Chondrocyte (in vitro differentiated cells): ENCODE data around the gene FAM168B. TPM values are rescaled to one million over a fixed set of nuclear protein-coding genes. Genes with fewer than 3 reads are reported as not detected.

Experiments used
- DNase-seq: peaks from one replicate; pipeline ENCODE4 v3.0.0; 2021; ENCODE audit warnings: mixed read lengths, low spot score
- H3K27ac Mint-ChIP-seq: one replicate; pipeline ENCODE4 v1.8.0; 2021; ENCODE audit warnings: mild to moderate bottlenecking, moderate library complexity, mixed read lengths; ENCODE audit not compliant: unreplicated experiment
- H3K27me3 Mint-ChIP-seq: 2 replicates; pipeline ENCODE4 v1.8.0; 2021; ENCODE audit warnings: low read depth, mixed read lengths
- H3K36me3 Mint-ChIP-seq: 2 replicates; pipeline ENCODE4 v1.8.0; 2021; ENCODE audit warnings: low read depth, mixed read lengths
- H3K4me1 Mint-ChIP-seq: 2 replicates; pipeline ENCODE4 v1.8.0; 2021; ENCODE audit warnings: low read depth, mild to moderate bottlenecking, mixed read lengths
- H3K4me3 Mint-ChIP-seq: one replicate; pipeline ENCODE4 v1.8.0; 2021; ENCODE audit warnings: mild to moderate bottlenecking, moderate library complexity, mixed read lengths; ENCODE audit not compliant: unreplicated experiment
- H3K9me3 Mint-ChIP-seq: 2 replicates; pipeline ENCODE4 v1.8.0; 2021; ENCODE audit warnings: low read depth, mixed read lengths
- CTCF ChIP-seq: fragments of 200-600 bp; sonication (generic); IDR thresholded peaks from 2 replicates; pipeline ENCODE4 v1.5.0; 2021; ENCODE audit warnings: antibody characterized with exemption, mild to moderate bottlenecking, moderate library complexity
- total RNA-seq: library from RNA; stranded (reverse); gene quantifications from 3 replicates; pipeline ENCODE4 v1.2.1, GENCODE V29; 2021

The FAM168B gene
- total RNA-seq, 1 donor from 2014 or later, result 111 TPM

DNA sequence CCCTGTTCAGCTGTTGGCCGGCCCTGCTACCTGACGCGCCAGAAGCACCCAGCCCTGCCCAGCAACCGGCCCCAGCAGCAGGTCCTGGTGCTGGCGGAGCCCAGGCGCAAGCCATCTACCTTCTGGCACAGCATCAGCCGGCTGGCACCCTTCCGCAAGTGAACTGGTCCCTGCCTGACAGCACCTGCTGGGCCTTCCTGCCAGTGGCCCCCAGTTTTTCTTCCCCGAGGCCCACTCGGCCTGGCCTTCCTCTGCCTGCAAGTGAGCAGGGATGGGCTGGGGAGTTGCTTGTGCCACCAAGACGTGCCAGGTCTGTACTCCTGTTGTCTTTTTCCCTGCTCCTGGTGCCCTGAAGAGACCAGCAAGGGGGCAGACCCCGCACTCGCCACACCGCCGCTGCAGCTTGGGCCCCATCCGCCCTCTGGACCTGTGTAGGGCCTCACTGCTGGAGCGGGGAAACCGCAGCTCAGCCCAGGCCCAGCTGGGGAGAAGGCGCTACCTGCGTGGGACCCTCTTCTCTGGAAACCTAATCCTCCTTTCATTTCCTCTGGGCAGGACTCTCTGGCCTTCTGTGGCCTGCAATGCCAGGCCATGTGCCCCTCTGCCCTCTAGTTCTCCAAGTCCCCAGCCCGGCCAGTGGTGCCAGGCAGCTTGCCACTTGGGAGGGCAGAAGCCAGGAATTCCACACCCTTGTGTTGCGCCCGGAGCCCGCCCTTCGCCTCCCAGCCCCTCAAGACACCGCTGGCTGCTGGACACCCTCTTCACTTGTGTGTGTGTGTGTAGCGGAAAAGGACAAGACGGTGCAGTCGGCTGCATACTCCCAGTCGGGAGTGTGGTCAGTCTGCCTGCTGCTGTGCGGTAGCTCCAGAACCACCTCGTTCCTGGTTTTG is 47.0 kb downstream of the FAM168B start:
- no peaks in the 10 kb centered on the region for H3K4me1 Mint-ChIP-seq
- TF ChIP-seq CTCF, result no peak
- no peaks in the 10 kb centered on the region for H3K27me3 Mint-ChIP-seq
- no peaks in the 10 kb centered on the region for H3K9me3 Mint-ChIP-seq
- DNase-seq, result peak; percentile 93
- H3K4me3 Mint-ChIP-seq, result no peak overlapping the region
- H3K27ac Mint-ChIP-seq, result no peak overlapping the region
- H3K36me3 Mint-ChIP-seq, result peaks cover 22% of the 10 kb centered on the region

DNA sequence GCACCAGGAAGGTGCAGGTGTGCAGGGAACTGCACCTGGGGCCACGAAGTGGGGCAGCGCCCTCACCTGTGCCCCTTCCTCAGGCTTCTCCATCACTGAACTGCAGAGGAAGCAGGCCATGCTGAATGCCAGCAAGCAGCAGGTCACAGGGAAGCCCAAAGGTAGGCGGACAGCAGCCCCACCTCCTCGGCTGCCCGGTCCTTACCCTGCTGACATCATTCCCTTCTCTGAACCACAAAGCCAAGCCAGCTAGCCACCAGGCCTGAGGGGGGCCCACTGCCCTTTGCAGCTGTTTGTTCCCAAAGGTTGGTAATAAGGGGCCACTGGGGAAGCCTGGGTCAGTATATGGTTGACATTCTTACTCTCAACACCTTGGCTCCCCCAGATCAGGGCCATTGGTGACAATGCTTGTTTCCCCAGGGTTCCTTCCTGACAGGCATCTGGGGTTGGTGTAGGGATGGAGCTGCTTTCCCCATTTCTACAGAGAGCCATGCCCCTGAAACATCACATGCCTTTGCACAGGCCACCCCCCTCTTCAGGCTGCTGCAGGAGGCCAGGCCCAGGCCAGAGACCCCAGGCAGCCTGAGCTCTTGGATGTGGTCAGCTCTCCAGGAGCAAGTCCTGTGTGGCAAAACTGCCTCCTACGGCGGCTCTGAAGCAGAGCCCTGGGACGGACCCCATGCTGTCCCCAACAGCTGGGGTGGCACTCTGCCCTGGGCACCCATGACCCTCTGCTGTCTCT is 47.8 kb downstream of the FAM168B start:
- H3K27ac Mint-ChIP-seq, result no peak overlapping the region
- H3K4me3 Mint-ChIP-seq, result no peak overlapping the region
- H3K36me3 Mint-ChIP-seq, result peaks cover 20% of the 10 kb centered on the region
- H3K27me3 Mint-ChIP-seq, result no peaks in the 10 kb centered on the region
- H3K4me1 Mint-ChIP-seq, result no peaks in the 10 kb centered on the region
- no peak for TF ChIP-seq CTCF
- no peaks in the 10 kb centered on the region for H3K9me3 Mint-ChIP-seq
- no peak for DNase-seq

DNA sequence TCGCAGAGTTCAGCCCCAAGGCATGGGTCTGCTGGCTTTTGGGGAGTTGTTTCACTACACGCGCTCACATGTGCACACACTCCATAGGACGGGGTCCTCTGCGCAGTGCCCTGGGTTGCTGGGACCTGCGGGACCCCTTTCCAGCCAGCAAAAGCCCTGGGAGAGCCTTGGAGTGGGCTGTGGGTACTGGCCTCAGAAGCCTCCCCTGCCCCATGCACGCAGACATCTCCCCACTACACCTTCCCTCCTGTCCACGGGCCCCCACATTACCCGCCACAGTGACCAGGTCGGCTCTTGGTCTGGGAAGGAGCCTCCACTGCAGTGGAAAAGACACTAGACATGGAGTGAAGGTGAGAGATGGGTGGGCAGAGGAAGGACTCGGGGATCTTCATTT is 48.5 kb downstream of the FAM168B start:
- peaks cover 17% of the 10 kb centered on the region for H3K36me3 Mint-ChIP-seq
- TF ChIP-seq CTCF, result no peak
- H3K4me3 Mint-ChIP-seq, result no peak overlapping the region
- no peaks in the 10 kb centered on the region for H3K9me3 Mint-ChIP-seq
- no peak overlapping the region for H3K27ac Mint-ChIP-seq
- DNase-seq, result no peak
- H3K4me1 Mint-ChIP-seq, result no peaks in the 10 kb centered on the region
- no peaks in the 10 kb centered on the region for H3K27me3 Mint-ChIP-seq

GRCh38 chr2:131044075-131044756 is 49.0 kb downstream of the FAM168B start:
- no peak for DNase-seq
- H3K36me3 Mint-ChIP-seq, result peaks cover 15% of the 10 kb centered on the region
- no peaks in the 10 kb centered on the region for H3K9me3 Mint-ChIP-seq
- H3K27me3 Mint-ChIP-seq, result no peaks in the 10 kb centered on the region
- no peak overlapping the region for H3K4me3 Mint-ChIP-seq
- TF ChIP-seq CTCF, result no peak
- H3K4me1 Mint-ChIP-seq, result no peaks in the 10 kb centered on the region
- no peak overlapping the region for H3K27ac Mint-ChIP-seq
